ENCODE data around the gene MAN2A1.
"Not testable (repeated sequence)": the region's sequence is repeated elsewhere in the genome, so short reads cannot be mapped to it uniquely, and the experiment has no call there.

Gene MAN2A1

GRCh38 chr5:109876030-109876725, 186.5 kb downstream of the MAN2A1 start:
- no peak for ATAC-seq

DNA sequence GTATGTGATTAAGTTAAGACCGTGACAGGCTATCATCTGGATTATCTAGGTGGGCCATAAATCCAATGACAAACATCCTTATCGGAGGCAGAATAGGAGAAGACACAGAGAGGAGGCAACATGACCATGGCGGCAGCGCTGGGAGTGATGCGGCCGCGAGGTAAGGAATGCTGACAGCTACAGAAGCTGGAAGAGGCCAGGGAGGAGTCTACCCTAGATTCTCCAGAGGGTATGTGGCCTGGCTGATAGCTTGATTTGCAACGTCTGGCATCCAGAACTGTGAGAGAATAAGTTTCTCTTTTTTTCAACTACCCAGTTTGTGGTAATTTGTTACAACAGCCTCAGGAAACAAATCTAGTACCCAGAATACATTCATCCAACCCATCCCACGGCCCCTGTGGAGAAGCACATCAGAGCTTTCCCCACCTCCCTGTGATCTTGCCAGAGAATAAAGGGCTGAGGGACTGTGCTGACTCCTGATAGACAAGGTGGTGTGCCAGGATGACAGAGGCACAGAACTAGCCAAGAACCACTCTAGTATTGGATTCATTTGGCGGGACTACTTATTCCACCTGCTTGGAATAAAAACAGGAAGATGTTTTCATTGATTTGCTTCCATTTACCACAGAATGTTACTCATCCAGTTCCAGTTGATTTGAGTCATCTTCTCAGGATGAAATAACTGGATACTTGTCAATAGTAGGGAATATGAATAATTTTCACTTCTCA, 187.4 kb downstream of the MAN2A1 start:
- no peak for ATAC-seq

GRCh38 chr5:109877670-109878045, 187.9 kb downstream of the MAN2A1 start:
- ATAC-seq = no peak

DNA sequence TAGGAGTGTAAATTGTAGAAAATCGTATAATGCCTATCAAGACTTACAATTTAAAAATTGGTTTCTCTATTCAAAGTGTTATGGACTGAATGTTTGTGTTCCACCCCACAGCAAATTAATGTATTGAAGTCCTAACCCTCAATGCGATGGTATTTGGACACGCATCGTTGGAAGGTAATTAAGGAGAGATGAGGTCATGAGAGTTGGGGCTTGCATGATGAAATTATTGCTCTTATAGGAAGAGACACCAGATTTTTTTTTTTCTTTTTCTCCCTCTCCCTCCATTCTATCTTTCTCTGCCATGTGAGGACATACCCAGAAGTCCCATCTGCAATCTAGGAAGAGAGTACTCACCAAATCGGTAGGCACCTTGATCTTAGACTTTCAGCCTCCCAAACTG, 189.2 kb downstream of the MAN2A1 start:
- ATAC-seq = no peak

GRCh38 chr5:109880907-109881685, 191.4 kb downstream of the MAN2A1 start:
- ATAC-seq = no peak

- ATAC-seq = no peak
Measured at GRCh38 chr5:109882546-109882945, 192.8 kb downstream of the MAN2A1 start.

DNA sequence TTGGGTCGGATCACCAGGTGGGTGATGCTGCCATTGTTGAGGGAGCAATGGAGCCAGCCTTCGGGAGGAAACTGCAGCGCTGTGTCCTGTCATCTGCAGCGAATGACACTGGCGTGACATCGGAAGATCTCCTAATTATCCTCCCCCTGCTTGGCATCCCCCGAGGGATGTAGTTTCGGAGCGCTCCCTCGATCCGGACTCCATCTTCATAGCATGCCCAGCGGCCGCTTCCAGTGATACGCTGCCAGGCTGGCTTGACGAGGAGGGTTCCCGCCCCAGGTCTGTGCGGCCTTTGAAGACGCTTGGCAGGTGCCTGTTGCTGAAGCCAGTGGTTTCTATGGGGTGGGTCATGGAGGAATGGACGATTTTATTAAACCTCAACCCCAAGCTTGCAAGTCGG, 194.9 kb downstream of the MAN2A1 start:
- no peak for ATAC-seq

DNA sequence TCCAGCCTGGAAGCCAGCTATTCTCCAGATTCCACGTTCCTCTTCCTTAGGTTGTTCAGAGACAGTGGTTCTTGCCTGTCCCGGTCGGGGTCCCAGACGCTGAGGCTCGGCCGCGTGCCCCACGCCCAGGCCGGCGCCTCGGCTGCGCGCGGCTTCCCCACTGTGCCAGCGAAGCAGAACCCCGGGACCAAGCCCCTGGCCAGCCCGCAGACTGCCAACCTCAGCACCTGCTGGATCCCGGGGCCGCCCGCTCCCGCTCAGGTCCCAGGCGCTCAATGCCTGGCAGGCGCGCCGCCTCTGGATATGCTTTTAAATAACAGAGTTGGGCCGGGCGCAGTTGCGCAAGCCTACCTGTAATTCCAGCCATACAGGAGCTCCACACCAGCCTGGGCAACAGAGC, 195.5 kb downstream of the MAN2A1 start:
- ATAC-seq = no peak

- no peak for ATAC-seq
Measured at GRCh38 chr5:109888989-109889388, 199.3 kb downstream of the MAN2A1 start.

DNA sequence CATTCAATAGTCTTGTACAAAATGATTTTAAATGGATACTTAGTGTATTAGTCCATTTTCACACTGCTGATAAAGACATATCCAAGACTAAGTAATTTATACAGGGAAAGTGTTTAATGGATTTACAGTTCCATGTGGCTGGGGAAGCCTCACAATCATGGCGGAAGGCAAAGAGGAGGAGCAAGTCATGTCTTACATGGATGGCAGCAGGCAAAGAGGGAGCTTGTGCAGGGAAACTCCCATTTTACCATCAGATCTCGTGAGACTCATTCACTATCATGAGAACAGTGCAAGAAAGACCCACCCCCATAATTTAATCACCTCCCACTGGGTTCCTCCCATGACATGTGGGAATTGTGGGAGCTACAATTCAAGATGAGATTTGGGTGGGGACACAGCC, 203.5 kb downstream of the MAN2A1 start:
- not testable (repeated sequence) for ATAC-seq

DNA sequence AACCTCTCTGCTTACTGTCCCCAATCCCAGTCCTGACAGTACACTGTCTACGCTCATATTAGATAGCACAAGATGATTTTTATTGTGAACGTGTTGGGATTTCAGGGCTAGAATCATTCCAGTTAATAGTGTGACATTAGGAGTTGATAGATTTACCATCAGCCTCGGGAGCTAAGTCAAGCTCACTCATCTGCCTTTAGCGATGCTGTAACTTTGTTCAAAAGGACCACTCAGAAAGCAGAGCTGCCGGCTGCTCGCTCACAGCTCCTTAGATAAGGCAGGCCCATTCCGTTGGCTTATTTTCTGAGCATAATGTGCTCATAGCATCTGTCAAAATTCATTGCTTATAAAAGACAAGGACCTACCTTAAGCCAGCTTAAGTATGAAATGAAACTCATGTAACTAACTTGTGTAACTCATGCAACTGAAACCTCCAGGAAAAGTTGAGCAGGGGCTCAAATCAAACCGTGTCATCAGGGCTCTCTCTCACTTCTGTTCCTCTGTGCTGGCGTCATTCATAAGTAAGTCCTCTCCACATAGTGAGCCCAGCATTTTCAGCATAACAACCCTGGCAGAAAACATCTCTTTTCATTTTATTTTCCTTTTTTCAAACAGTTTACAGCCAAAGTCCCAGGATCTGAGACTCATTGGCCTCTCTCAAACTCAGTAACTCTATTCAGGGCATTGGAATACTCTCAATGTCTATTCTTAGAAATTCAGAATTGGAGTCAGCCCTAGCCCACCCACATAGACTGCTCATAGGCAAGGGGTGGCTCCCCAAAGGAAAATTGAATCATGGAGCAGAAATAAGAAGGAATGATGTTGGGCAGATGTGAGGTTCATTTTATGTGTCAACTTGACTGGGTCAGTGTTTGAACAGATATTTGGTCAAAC, 208.8 kb downstream of the MAN2A1 start:
- ATAC-seq = no peak

- ATAC-seq = no peak
Measured at GRCh38 chr5:109899163-109899535, 209.4 kb downstream of the MAN2A1 start.

DNA sequence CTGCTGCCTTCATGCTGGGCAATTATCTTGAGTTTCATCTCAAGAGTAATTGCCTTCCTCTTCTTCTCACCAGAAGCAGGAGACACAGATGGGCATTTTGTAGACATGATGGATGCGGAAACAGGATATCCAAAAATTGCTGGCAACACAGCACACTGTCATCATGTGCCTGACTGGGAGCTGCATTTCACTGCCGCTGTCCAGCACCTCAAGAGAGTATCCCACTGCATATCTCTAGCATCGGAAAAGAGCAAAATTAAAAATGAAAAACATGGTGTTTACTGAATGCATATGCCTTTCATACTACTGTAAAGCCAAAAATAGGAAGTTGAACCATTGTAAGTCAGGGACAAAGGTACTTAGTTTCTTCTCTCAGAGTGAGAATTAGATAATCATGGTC, 210.7 kb downstream of the MAN2A1 start:
- ATAC-seq = no peak

DNA sequence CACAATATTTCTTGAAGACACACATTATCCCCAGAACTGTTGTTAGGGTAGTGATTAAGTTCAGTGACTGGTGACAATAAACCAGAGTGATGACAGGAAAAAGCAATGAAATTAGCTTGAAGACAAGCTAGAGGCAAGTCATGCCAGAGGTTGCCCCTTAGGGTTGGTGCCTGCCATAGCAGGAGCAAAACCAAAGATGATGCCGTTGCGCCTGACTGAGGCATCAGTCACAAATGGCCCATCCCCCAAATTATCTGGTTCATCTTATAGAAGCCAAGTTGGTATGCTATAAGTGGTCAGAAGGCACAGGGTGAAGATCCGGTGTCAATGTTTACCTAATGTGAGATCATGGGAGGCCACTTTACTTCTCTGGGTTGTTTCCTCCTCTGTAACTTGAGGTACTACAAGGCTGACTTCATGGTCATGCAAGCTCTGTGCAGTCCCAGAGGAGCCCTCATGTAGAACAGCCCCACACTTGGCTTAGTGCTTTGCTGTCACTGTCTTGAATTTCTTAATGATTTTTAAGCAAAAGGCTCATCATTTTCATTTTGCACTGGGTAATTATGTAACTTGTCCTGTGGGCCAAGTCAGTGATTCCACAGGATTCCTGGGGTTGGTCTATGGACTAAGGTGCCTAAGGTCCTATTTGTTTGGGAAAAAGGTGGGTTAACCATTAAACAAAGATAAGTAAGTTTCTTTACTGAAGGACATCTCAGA, 211.3 kb downstream of the MAN2A1 start:
- ATAC-seq = no peak

DNA sequence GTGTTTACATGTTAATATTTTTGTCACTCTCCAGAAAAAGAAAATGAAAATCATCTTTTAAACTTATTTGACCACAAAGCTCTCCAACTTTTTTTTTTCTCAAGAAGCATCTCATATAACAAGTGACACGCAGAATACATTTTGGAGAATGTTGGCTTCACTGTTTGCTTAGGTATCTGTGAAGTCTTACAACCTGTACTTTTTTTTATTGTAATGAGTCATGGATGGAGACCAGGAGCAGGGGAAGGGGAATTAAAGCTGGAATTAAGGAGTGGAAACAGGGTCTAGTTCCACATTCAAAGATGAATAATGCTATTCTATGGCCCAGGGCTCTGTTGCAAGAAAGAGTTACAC, 211.9 kb downstream of the MAN2A1 start:
- ATAC-seq = no peak

DNA sequence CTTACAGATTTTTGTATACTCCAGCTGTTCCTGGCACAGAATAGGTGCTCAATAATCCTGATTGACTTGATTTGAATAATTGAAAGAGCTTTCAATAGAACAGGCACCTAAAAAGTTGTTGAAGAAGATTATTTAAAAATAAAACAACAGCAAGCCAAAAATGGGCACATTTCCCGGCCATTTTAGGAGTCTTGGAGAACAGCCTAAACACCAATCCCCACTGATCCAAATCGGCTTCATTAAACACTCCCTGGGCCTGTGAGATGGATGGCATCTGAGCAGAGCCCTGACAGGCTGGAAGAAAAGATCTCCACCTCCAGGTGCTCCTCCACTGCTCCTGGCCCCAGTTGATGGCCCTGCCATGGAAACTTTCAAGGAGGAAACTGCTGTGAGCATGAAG, 213.3 kb downstream of the MAN2A1 start:
- ATAC-seq = no peak

DNA sequence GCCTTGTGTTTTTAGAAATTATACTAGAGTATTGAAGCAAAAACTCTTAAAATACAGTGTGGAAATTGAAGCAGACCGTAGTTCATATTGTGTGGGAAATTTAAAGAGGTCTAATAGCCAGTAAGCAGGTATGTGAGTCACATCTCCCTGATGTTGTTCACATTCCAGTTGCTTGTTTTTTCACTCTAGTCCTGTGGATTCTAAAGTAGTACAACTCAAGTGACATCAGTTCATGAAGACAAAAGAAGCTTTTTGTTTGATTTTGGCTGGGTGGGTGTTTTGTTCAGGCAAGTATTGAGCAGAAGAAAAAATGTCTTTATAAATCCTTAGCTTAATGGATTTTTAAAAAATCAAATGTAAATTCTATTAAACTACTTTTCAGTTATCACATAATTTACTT, 216.2 kb downstream of the MAN2A1 start:
- no peak for ATAC-seq

DNA sequence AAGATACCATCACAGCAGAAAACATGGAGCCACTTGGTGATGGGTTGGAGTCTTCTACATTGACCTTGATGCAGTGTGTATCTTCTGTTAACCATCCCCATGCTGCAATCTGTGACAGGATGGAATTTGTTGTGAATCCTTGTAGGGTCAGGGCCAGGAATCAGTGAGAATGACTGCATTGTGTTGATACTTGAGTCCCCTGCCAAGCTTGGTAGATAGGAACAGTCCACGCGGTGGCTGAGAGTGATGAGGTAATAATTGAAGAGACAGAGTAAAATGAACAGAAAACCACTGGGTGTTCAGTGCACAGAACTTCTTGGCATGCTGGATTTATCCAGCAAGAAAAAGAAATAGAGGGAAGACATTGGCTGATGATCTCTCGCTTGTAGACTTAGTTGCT, 217.5 kb downstream of the MAN2A1 start:
- ATAC-seq = no peak

GRCh38 chr5:109907731-109908130, 218.0 kb downstream of the MAN2A1 start:
- no peak for ATAC-seq

DNA sequence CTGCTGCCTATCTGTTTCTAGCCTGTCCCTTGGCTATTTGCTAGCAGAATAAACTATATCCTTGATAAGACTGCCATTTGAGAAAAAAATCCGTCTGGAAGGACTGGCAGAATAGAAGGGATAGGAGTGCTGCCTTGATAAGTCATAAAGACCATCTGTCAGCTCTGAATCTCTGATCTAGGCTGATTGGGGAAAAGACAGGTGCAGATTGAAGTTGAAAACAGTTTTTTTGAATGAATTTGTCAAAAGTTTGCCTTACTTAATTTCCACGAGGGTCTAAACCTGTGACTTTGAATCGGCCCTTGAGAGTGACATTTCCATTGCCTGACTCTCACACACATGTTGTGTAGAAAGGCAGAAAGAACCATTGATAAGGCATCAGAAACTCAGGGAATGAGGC, 218.6 kb downstream of the MAN2A1 start:
- ATAC-seq = no peak

DNA sequence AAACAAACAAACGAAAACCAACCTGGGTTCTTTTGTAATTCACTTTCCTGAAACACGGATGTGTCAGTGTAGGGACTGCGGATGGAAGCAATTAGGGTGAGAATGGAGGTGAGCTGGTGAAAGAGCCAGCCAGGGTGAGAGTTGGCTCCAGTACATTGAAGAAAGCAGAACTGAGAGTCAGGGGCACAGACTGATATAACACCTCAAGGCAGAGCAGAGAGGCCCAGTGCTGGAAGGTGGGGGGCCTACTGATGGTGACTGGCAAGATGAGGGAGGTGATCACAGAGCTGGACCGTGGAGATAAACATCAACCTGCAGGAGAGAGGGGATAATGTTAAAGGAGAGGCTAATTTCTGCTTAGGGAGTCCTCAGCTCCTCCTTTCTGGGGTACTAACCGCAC, 221.1 kb downstream of the MAN2A1 start:
- no peak for ATAC-seq

DNA sequence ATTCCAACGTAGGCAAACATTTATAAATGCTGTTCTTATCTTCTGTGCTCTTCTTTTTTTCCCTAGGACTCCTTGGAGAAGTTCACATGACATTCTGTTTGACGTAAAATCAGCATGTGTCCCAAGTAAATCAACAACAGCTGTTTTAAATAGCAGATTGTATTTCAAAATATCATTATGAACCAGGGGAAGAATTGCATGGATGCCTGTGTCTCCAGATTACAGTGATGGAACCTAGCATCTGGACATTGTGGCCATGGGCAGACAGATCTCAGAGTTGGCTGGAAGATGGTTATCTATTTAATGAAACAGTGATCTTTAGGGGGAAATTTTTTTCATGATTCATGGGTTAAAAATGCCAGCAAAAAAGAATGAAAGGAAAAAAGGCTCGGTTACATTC, 222.0 kb downstream of the MAN2A1 start:
- ATAC-seq = no peak

Measured in activated CD4-positive, CD25-positive, alpha-beta regulatory T cell treated with anti-CD3 and anti-CD28 coated beads, Interleukin-2, amount 50 U/mL, for 24 hours (primary cell).